ENCODE data around the gene MDM2. TPM values are rescaled to one million over a fixed set of nuclear protein-coding genes. Genes with fewer than 3 reads are reported as not detected.

The MDM2 gene
- total RNA-seq, 1 donor from 2014 or later = 153 TPM

GRCh38 chr12:68865399-68866164 lies 57.6 kb downstream of the MDM2 start:
- no peaks in the 10 kb centered on the region for H3K9me3 Mint-ChIP-seq (ENCODE audit: low read depth)
- H3K27me3 Mint-ChIP-seq = no peaks in the 10 kb centered on the region
- H3K36me3 Mint-ChIP-seq (ENCODE audit: insufficient read depth) = no peaks in the 10 kb centered on the region
- H3K27ac Mint-ChIP-seq = no peak overlapping the region
- peaks cover 3% of the 10 kb centered on the region for H3K4me1 Mint-ChIP-seq (ENCODE audit: low read depth)
- DNase-seq (ENCODE audit: low spot score, unreplicated experiment) = no peak
- TF ChIP-seq CTCF (IDR thresholded peaks at IDR 0.05; ENCODE audit: unreplicated experiment) = no peak
- no peak overlapping the region for H3K4me3 Mint-ChIP-seq (ENCODE audit: low read depth)

GRCh38 chr12:68866950-68867349 lies 59.0 kb downstream of the MDM2 start:
- H3K4me3 Mint-ChIP-seq (ENCODE audit: low read depth) = no peak overlapping the region
- peaks cover 4% of the 10 kb centered on the region for H3K36me3 Mint-ChIP-seq (ENCODE audit: insufficient read depth)
- no peak for DNase-seq (ENCODE audit: low spot score, unreplicated experiment)
- TF ChIP-seq CTCF (IDR thresholded peaks at IDR 0.05; ENCODE audit: unreplicated experiment) = no peak
- no peak overlapping the region for H3K27ac Mint-ChIP-seq
- peaks cover 3% of the 10 kb centered on the region for H3K4me1 Mint-ChIP-seq (ENCODE audit: low read depth)
- H3K27me3 Mint-ChIP-seq = no peaks in the 10 kb centered on the region
- H3K9me3 Mint-ChIP-seq (ENCODE audit: low read depth) = no peaks in the 10 kb centered on the region

GRCh38 chr12:68867606-68868005 lies 59.6 kb downstream of the MDM2 start:
- DNase-seq (ENCODE audit: low spot score, unreplicated experiment) = no peak
- no peaks in the 10 kb centered on the region for H3K27me3 Mint-ChIP-seq
- H3K4me3 Mint-ChIP-seq (ENCODE audit: low read depth) = no peak overlapping the region
- TF ChIP-seq CTCF (IDR thresholded peaks at IDR 0.05; ENCODE audit: unreplicated experiment) = no peak
- no peaks in the 10 kb centered on the region for H3K9me3 Mint-ChIP-seq (ENCODE audit: low read depth)
- peak overlapping the region; percentile 81 for H3K27ac Mint-ChIP-seq
- H3K4me1 Mint-ChIP-seq (ENCODE audit: low read depth) = peaks cover 3% of the 10 kb centered on the region
- H3K36me3 Mint-ChIP-seq (ENCODE audit: insufficient read depth) = peaks cover 4% of the 10 kb centered on the region

GRCh38 chr12:68868043-68868790 lies 60.2 kb downstream of the MDM2 start:
- Mint-ChIP-seq H3K27ac (peak overlapping the region; percentile 81), H3K4me1 (ENCODE audit: low read depth) (peaks cover 3% of the 10 kb centered on the region), H3K27me3 (no peaks in the 10 kb centered on the region), H3K9me3 (ENCODE audit: low read depth) (no peaks in the 10 kb centered on the region), H3K4me3 (ENCODE audit: low read depth) (no peak overlapping the region), H3K36me3 (ENCODE audit: insufficient read depth) (peaks cover 4% of the 10 kb centered on the region)
- DNase-seq (ENCODE audit: low spot score, unreplicated experiment) = no peak
- TF ChIP-seq CTCF (IDR thresholded peaks at IDR 0.05; ENCODE audit: unreplicated experiment) = no peak

GRCh38 chr12:68870011-68870410 lies 62.0 kb downstream of the MDM2 start:
- no peak for DNase-seq (ENCODE audit: low spot score, unreplicated experiment)
- Mint-ChIP-seq H3K4me3 (ENCODE audit: low read depth) (no peak overlapping the region), H3K27ac (no peak overlapping the region), H3K9me3 (ENCODE audit: low read depth) (no peaks in the 10 kb centered on the region), H3K27me3 (no peaks in the 10 kb centered on the region), H3K36me3 (ENCODE audit: insufficient read depth) (peaks cover 4% of the 10 kb centered on the region), H3K4me1 (ENCODE audit: low read depth) (peaks cover 3% of the 10 kb centered on the region)
- no peak for TF ChIP-seq CTCF (IDR thresholded peaks at IDR 0.05; ENCODE audit: unreplicated experiment)
